K562 (cell line): ENCODE measurements around the gene FHIT. TPM values are rescaled to one million over a fixed set of nuclear protein-coding genes. Genes with fewer than 3 reads are reported as not detected.

Experiments
- ATAC-seq: fragments of 200-7000 bp; cut with Tn5 transposase; 3 replicates; pipeline ENCODE4 v1.9.1; 2020; ENCODE audit warnings: moderate library complexity
- BruUV-seq: library from RNA; stranded (reverse); fragments of 400-500 nt; replicated peaks from 2 replicates; lab custom pipeline; 2021; lab: Mats Ljungman, UMichigan
- CTCF ChIA-PET: fragments of 300-600 bp; formaldehyde crosslinking; extraction: SDS; loops from one replicate; lab custom pipeline; 2021; ENCODE audit warnings: low intra/inter-chr PET ratio; lab: Yijun Ruan, JAX
- POLR2A ChIA-PET: fragments of 300-600, 350-650 bp; sonication (Branson Sonifier 250); formaldehyde crosslinking; extraction: SDS; loops from one replicate; lab custom pipeline; 2021; ENCODE audit warnings: antibody characterized with exemption, inconsistent platforms; lab: Yijun Ruan, JAX
- DNase-seq, 4 experiments: peaks; one replicate each; pipeline versions ENCODE4 v3.0.0 to v3.0.0-alpha.2; 2011 to 2018; ENCODE audit warnings: low spot score in 3 of 4, mixed read lengths in 3 of 4; ENCODE audit errors: extremely low read depth in 1 of 4
- FAIRE-seq: peaks from 2 replicates; lab custom pipeline; 2011; peaks lifted over from hg19 to GRCh38; lab: Jason Lieb, UNC
- H2AFZ ChIP-seq: 2 replicates; pipeline ENCODE4 v1.6.0; 2011; ENCODE audit warnings: low read depth, low read length, control low read depth, inconsistent platforms
- H3K27ac ChIP-seq: fragments of 200-600 bp; 3 replicates; pipeline ENCODE4 v1.8.0; 2011; ENCODE audit warnings: low read depth, mild to moderate bottlenecking, control low read depth, inconsistent platforms, low read length, moderate library complexity, mixed read lengths; ENCODE audit errors: extremely low read depth
- H3K27me3 ChIP-seq, 2 experiments: fragments of 300-600 bp in 1 of 2; 2 replicates in 1 of 2; 3 replicates in 1 of 2; pipeline versions ENCODE4 v1.6.0 to v1.8.0; 2011; ENCODE audit warnings: inconsistent platforms in 2 of 2, low read length in 2 of 2, mild to moderate bottlenecking in 1 of 2, mixed read lengths in 1 of 2, moderate library complexity in 1 of 2; ENCODE audit not compliant: control insufficient read depth in 2 of 2, insufficient read depth in 2 of 2
- H3K36me3 ChIP-seq: fragments of 300-600 bp; 3 replicates; pipeline ENCODE4 v1.8.0; 2011; ENCODE audit warnings: mild to moderate bottlenecking, low read length, inconsistent platforms; ENCODE audit not compliant: control insufficient read depth, insufficient read depth
- H3K4me1 ChIP-seq, 2 experiments: fragments of 200-600 bp in 1 of 2; replicated peaks in 1 of 2; 2 replicates in 1 of 2; 3 replicates in 1 of 2; pipeline versions ENCODE4 v1.5.1 to v1.8.0; 2011; ENCODE audit warnings: inconsistent platforms in 2 of 2, low read length in 2 of 2, mild to moderate bottlenecking in 1 of 2, mixed read lengths in 1 of 2, moderate library complexity in 1 of 2; ENCODE audit not compliant: control insufficient read depth in 2 of 2, insufficient read depth in 2 of 2
- H3K4me2 ChIP-seq: 2 replicates; pipeline ENCODE4 v1.6.1; 2011; ENCODE audit warnings: low read length, control low read depth, inconsistent platforms, mixed read lengths; ENCODE audit not compliant: insufficient read depth
- H3K4me3 ChIP-seq: fragments of 200-600 bp; sonication (generic), shearing (Covaris generic); 2 replicates; pipeline ENCODE4 v1.5.1; 2016; ENCODE audit warnings: control low read depth, inconsistent platforms
- H3K79me2 ChIP-seq: fragments of 200-600 bp; 3 replicates; pipeline ENCODE4 v1.8.0; 2011; ENCODE audit warnings: low read length, inconsistent platforms; ENCODE audit not compliant: control insufficient read depth, insufficient read depth
- H3K9ac ChIP-seq, 2 experiments: 2 replicates each; pipeline versions ENCODE4 v1.6.0 to v1.6.1; 2011; ENCODE audit warnings: low read depth in 2 of 2, low read length in 2 of 2, control low read depth in 1 of 2, inconsistent platforms in 1 of 2, mild to moderate bottlenecking in 1 of 2, mixed read lengths in 1 of 2; ENCODE audit not compliant: insufficient read depth in 1 of 2
- H3K9me1 ChIP-seq: one replicate; pipeline ENCODE4 v1.6.0; 2011; ENCODE audit warnings: inconsistent platforms, mild to moderate bottlenecking, low read length, moderate library complexity; ENCODE audit not compliant: control insufficient read depth, insufficient read depth
- H3K9me3 ChIP-seq: replicated peaks from 2 replicates; pipeline ENCODE4 v1.5.1; 2011; ENCODE audit warnings: low read depth, low read length, inconsistent platforms; ENCODE audit not compliant: control insufficient read depth, insufficient read depth
- H4K20me1 ChIP-seq: replicated peaks from 2 replicates; pipeline ENCODE4 v1.6.1; 2011; ENCODE audit warnings: low read length, inconsistent platforms, mixed read lengths; ENCODE audit not compliant: control insufficient read depth, insufficient read depth
- CTBP1 ChIP-seq: fragments of 450-650 bp; IDR thresholded peaks from 2 replicates; pipeline ENCODE4 v1.6.1; 2016; ENCODE audit warnings: borderline replicate concordance
- FIP1L1 ChIP-seq: fragments of 200-400 bp; formaldehyde crosslinking; IDR thresholded peaks from 2 replicates; pipeline ENCODE4 v1.6.1; 2018; ENCODE audit warnings: mild to moderate bottlenecking, low read depth, low read length; ENCODE audit not compliant: poor library complexity, severe bottlenecking
- MTA1 ChIP-seq: fragments of 450-650 bp; IDR thresholded peaks from 2 replicates; pipeline ENCODE4 v1.6.1; 2017; ENCODE audit warnings: borderline replicate concordance
- TCF15 ChIP-seq: fragments of 250-450 bp; sonication (Bioruptor Pico); IDR thresholded peaks from 2 replicates; pipeline ENCODE4 v1.8.0; 2022; ENCODE audit warnings: moderate library complexity, mild to moderate bottlenecking, inconsistent platforms
- ZNF134 ChIP-seq: fragments of 250-450 bp; sonication (Bioruptor Pico); conservative IDR thresholded peaks from 2 replicates; pipeline ENCODE4 v1.4.0; 2020
- ZNF324 ChIP-seq: fragments of 250-450 bp; sonication (Bioruptor Pico); IDR thresholded peaks from 2 replicates; pipeline ENCODE4 v1.4.0; 2020; ENCODE audit warnings: mild to moderate bottlenecking
- WGBS: fragments of 100-300 bp; shearing (Covaris generic); methylation state at CpG from one replicate; pipeline ENCODE4 v1.1.6; 2016; ENCODE audit warnings: low coverage, mixed read lengths; ENCODE audit not compliant: insufficient coverage; ENCODE audit errors: missing lambda C conversion rate; 5-methylcytosine and 5-hydroxymethylcytosine counted together
- in situ Hi-C: fragments of 300-500 bp; cut with MboI; formaldehyde crosslinking; loops from 4 replicates; pipeline ENCODE4 v1.15.0; 2018; ENCODE audit warnings: inconsistent platforms, mixed read lengths
- intact Hi-C: fragments of 100-400 bp; cut with micrococcal nuclease; formaldehyde crosslinking; loops from 2 replicates; pipeline ENCODE4 v1.14.2; 2022
- polyA plus RNA-seq, 8 experiments: library from polyadenylated mRNA; depleted of rRNA in 4 of 8; stranded (reverse) in 5 of 8; unstranded in 3 of 8; fragments of >200 nt; fragmentation: Nextera tagmentation in 2 of 8; fragmentation: Illumina TruSeq in 1 of 8; extraction: Ambion mirVana in 2 of 8; extraction: Trizol in 1 of 8; gene quantifications; 2 replicates each; pipeline versions ENCODE4 v1.2.1 to v1.2.3, GENCODE V29; 2011 to 2014; ENCODE audit warnings: inconsistent platforms in 1 of 8, missing spikeins in 1 of 8
- total RNA-seq, 7 experiments: library from RNA; depleted of rRNA in 6 of 7; stranded (reverse); fragments of >200 nt in 6 of 7; fragmentation: Illumina TruSeq in 2 of 7; extraction: Trizol in 2 of 7; gene quantifications; 2 replicates each; pipeline versions ENCODE4 v1.2.1 to v1.2.3, GENCODE V29; 2011 to 2021; ENCODE audit warnings: low replicate concordance in 1 of 7
- TF ChIP-seq, protein P1 (sequence below), 2 experiments: fragments of 450-650 bp in 1 of 2; sonication (generic) in 1 of 2; formaldehyde crosslinking in 1 of 2; IDR thresholded peaks; 2 replicates each; pipeline versions ENCODE4 v1.7.1 to v1.9.0; 2016 to 2022; ENCODE audit warnings: inconsistent platforms in 1 of 2, mild to moderate bottlenecking in 1 of 2, missing genetic modification reagents in 1 of 2

Gene FHIT
- total and polyA plus RNA-seq, 9 of the 15 experiments (the other 6 are each of a cell fraction or from before 2014, with no cell fraction given) = 1.7 to 9.1 (median 4.3) TPM

- DNase-seq = no peak
These were observed 1430.8 kb downstream of the FHIT start for GRCh38 chr3:59820352-59820934.

More at GRCh38 chr3:59820352-59820934, 1430.8 kb downstream of the FHIT start:
- no peaks in the 10 kb centered on the region for H3K9me1 ChIP-seq
- no peaks in the 10 kb centered on the region for H3K36me3 ChIP-seq
- H3K79me2 ChIP-seq = no peaks in the 10 kb centered on the region
- TF ChIP-seq MTA1 = no peak
- TF ChIP-seq ZNF134 (CRISPR knock-in tag) = no peak
- no peak for TF ChIP-seq ZNF324 (CRISPR knock-in tag)
- no peak for TF ChIP-seq FIP1L1
- TF ChIP-seq, protein P1, sequence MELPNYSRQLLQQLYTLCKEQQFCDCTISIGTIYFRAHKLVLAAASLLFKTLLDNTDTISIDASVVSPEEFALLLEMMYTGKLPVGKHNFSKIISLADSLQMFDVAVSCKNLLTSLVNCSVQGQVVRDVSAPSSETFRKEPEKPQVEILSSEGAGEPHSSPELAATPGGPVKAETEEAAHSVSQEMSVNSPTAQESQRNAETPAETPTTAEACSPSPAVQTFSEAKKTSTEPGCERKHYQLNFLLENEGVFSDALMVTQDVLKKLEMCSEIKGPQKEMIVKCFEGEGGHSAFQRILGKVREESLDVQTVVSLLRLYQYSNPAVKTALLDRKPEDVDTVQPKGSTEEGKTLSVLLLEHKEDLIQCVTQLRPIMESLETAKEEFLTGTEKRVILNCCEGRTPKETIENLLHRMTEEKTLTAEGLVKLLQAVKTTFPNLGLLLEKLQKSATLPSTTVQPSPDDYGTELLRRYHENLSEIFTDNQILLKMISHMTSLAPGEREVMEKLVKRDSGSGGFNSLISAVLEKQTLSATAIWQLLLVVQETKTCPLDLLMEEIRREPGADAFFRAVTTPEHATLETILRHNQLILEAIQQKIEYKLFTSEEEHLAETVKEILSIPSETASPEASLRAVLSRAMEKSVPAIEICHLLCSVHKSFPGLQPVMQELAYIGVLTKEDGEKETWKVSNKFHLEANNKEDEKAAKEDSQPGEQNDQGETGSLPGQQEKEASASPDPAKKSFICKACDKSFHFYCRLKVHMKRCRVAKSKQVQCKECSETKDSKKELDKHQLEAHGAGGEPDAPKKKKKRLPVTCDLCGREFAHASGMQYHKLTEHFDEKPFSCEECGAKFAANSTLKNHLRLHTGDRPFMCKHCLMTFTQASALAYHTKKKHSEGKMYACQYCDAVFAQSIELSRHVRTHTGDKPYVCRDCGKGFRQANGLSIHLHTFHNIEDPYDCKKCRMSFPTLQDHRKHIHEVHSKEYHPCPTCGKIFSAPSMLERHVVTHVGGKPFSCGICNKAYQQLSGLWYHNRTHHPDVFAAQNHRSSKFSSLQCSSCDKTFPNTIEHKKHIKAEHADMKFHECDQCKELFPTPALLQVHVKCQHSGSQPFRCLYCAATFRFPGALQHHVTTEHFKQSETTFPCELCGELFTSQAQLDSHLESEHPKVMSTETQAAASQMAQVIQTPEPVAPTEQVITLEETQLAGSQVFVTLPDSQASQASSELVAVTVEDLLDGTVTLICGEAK (IDR thresholded peaks at IDR 0.05) = peak; percentile 79
- TF ChIP-seq, protein P1 (CRISPR knock-in tag; IDR thresholded peaks at IDR 0.05) = no peak
- no peak for TF ChIP-seq TCF15
- no peak for TF ChIP-seq CTBP1
- H3K27me3 ChIP-seq = no peaks in the 10 kb centered on the region
- H3K27ac ChIP-seq = no peak overlapping the region
- intact Hi-C loops = no loop called here
- no peak overlapping the region for H3K9ac ChIP-seq
- H3K9me3 ChIP-seq = no peaks in the 10 kb centered on the region
- ATAC-seq = no peak
- 0% methylated on average over 1 of the region's 3 CpGs for WGBS
- H3K4me2 ChIP-seq = no peak overlapping the region
- H4K20me1 ChIP-seq = no peaks in the 10 kb centered on the region
- no peak overlapping the region for H2AFZ ChIP-seq
- H3K4me3 ChIP-seq = no peak overlapping the region
- in situ Hi-C loops = no loop called here
- CTCF ChIA-PET = no interaction called here
- POLR2A ChIA-PET = no interaction called here
- BruUV-seq = no TSS peak
- no peak for FAIRE-seq
- H3K4me1 ChIP-seq = no peaks in the 10 kb centered on the region
